Panc1 (cell line): ENCODE data around the gene CCDC112. TPM values are rescaled to one million over a fixed set of nuclear protein-coding genes. Genes with fewer than 3 reads are reported as not detected.

Experiments
- ATAC-seq: fragments of 200-7000 bp; cut with Tn5 transposase; 2 replicates; pipeline ENCODE4 v1.9.1; 2020; ENCODE audit warnings: mild to moderate bottlenecking, moderate library complexity
- BruUV-seq: library from RNA; stranded (reverse); fragments of 400-500 nt; replicated peaks from 2 replicates; lab custom pipeline; 2021; lab: Mats Ljungman, UMichigan
- CTCF ChIA-PET: fragments of 300-600 bp; sonication (Branson Sonifier 250); formaldehyde crosslinking; loops from one replicate; lab custom pipeline; 2022; ENCODE audit warnings: antibody characterized with exemption; lab: Charles Lee
- POLR2A ChIA-PET: fragments of 300-600 bp; sonication (Branson Sonifier 250); formaldehyde crosslinking; loops from one replicate; lab custom pipeline; 2022; ENCODE audit warnings: antibody characterized with exemption; lab: Charles Lee
- DNase-seq: peaks from one replicate; pipeline ENCODE4 v3.0.0-alpha.2; 2010; ENCODE audit warnings: low read depth, low spot score
- H3K27ac ChIP-seq: 2 replicates; pipeline ENCODE4 v1.5.1; 2011; ENCODE audit warnings: mild to moderate bottlenecking, low read length, inconsistent platforms
- H3K27me3 ChIP-seq: fragments of 200-500 bp; sonication (Bioruptor generic); 2 replicates; pipeline ENCODE4 v1.6.0; 2014; ENCODE audit warnings: low read length, inconsistent platforms; ENCODE audit not compliant: control insufficient read depth, insufficient read depth
- H3K36me3 ChIP-seq: fragments of 200-500 bp; sonication (Bioruptor generic); 2 replicates; pipeline ENCODE4 v1.5.1; 2014; ENCODE audit warnings: inconsistent platforms, mild to moderate bottlenecking, low read length, moderate library complexity; ENCODE audit not compliant: control insufficient read depth, insufficient read depth
- H3K4me1 ChIP-seq: 2 replicates; pipeline ENCODE4 v1.5.1; 2011; ENCODE audit warnings: inconsistent platforms, mild to moderate bottlenecking, low read length, moderate library complexity; ENCODE audit not compliant: control insufficient read depth, insufficient read depth
- H3K4me3 ChIP-seq, 2 experiments: 2 replicates each; pipeline ENCODE4 v1.5.1; 2011 to 2012; ENCODE audit warnings: low read depth in 2 of 2, low read length in 2 of 2, mild to moderate bottlenecking in 2 of 2, inconsistent platforms in 1 of 2, moderate library complexity in 1 of 2
- H3K9me3 ChIP-seq: fragments of 200-500 bp; sonication (Bioruptor generic); 2 replicates; pipeline ENCODE4 v1.5.1; 2014; ENCODE audit warnings: low read depth, mild to moderate bottlenecking, inconsistent platforms, low read length, moderate library complexity; ENCODE audit not compliant: control insufficient read depth, insufficient read depth
- CTCF ChIP-seq: fragments of 450-650 bp; IDR thresholded peaks from 2 replicates; pipeline ENCODE4 v1.5.1; 2017; ENCODE audit warnings: mild to moderate bottlenecking
- POLR2AphosphoS5 ChIP-seq: IDR thresholded peaks from 2 replicates; pipeline ENCODE4 v1.6.1; 2012; ENCODE audit warnings: mild to moderate bottlenecking, low read depth, low read length, moderate library complexity
- SIN3A ChIP-seq: IDR thresholded peaks from 2 replicates; pipeline ENCODE4 v1.6.1; 2012; ENCODE audit warnings: low read depth, mild to moderate bottlenecking, low read length, moderate library complexity, borderline replicate concordance; ENCODE audit not compliant: insufficient read depth
- TCF7L2 ChIP-seq: IDR thresholded peaks from 2 replicates; pipeline ENCODE4 v1.6.1; 2011; ENCODE audit warnings: mild to moderate bottlenecking, low read depth, low read length, inconsistent platforms
- in situ Hi-C: cut with HindIII; loops from 2 replicates; pipeline ENCODE4 v1.10.0; 2016; ENCODE audit warnings: low sequenced_read_pairs, low pct_unique_long_range_greater_than_20kb
- intact Hi-C: fragments of 100-400 bp; cut with micrococcal nuclease; formaldehyde crosslinking; loops from one replicate; pipeline ENCODE4 v1.10.0; 2022; ENCODE audit not compliant: unreplicated experiment
- total RNA-seq: library from RNA; stranded (reverse); gene quantifications from one replicate; pipeline ENCODE4 v1.2.1, GENCODE V29; 2021; ENCODE audit not compliant: unreplicated experiment
- TF ChIP-seq, protein P1 (sequence below), 2 experiments: IDR thresholded peaks; 2 replicates each; pipeline ENCODE4 v1.6.1; 2011 to 2012; ENCODE audit warnings: low read depth in 2 of 2, control low read depth in 1 of 2, low read length in 1 of 2, mild to moderate bottlenecking in 1 of 2, moderate library complexity in 1 of 2; ENCODE audit not compliant: insufficient read depth in 1 of 2

CCDC112 gene
- total RNA-seq, 1 experiment from 2014 or later: 5.6 TPM

DNA sequence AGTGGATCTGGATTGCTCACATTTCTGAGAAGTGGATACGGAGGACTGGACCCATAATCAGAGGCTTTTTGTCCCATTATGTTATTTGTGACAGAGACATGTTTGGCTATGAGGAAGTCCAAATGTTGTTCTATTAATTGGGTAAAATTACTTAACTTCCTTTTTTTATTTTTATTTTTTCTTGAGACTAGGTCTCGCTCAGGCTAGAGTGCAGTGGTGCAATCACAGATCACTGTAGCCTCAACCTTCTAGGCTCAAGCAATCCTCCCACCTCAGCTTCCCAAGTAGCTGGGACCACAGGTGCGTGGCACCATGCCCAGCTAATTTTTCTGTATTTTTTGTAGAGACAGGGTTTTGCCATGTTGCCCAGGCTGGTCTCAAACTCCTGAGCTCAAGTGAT, 21.9 kb downstream of the CCDC112 start:
- POLR2A ChIA-PET: no interaction called here
- in situ Hi-C loops: no loop called here

DNA sequence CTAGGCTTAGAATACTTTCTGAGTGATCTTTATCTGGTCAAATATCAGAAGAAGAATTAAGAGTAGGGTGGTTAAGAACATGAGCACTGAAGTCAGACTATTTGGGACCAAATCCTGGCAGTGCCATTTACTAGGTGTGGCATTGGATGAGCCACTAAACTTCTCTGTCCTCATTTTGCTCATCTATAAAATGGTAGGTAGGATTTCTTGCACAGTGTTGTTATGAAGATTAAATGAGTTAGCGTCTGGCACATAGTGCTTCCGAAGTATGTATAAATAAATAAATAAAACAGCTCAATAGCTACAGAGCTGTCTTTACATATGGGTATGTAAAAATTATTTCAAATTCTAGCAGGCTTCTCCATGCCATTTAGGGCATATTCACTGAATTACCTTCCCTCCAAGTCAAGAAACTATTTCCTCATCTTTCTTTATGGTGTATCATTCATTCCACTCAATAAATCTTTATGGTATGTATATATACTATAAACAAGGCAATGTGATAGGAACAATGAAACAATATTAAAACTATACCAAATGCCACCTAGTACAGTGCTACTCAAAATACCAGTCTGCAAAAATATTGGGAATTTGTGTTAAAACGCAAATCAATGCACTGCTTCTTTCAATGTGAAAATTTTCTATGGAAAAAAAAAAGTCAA, 24.0 kb downstream of the CCDC112 start:
- H3K9me3 ChIP-seq: no peaks in the 10 kb centered on the region
- peaks cover 2% of the 10 kb centered on the region; the same call in 1 of the 2 replicates for H3K36me3 ChIP-seq
- no peak overlapping the region for H3K27ac ChIP-seq
- H3K4me3 ChIP-seq: no peak overlapping the region
- POLR2A ChIA-PET: no interaction called here
- DNase-seq: no peak
- CTCF ChIA-PET: no interaction called here
- H3K4me1 ChIP-seq: no peaks in the 10 kb centered on the region
- no peak for ATAC-seq
- no peaks in the 10 kb centered on the region for H3K27me3 ChIP-seq
- TF ChIP-seq CTCF (no peak), SIN3A (no peak), POLR2AphosphoS5 (no peak)
- TF ChIP-seq, protein P1, sequence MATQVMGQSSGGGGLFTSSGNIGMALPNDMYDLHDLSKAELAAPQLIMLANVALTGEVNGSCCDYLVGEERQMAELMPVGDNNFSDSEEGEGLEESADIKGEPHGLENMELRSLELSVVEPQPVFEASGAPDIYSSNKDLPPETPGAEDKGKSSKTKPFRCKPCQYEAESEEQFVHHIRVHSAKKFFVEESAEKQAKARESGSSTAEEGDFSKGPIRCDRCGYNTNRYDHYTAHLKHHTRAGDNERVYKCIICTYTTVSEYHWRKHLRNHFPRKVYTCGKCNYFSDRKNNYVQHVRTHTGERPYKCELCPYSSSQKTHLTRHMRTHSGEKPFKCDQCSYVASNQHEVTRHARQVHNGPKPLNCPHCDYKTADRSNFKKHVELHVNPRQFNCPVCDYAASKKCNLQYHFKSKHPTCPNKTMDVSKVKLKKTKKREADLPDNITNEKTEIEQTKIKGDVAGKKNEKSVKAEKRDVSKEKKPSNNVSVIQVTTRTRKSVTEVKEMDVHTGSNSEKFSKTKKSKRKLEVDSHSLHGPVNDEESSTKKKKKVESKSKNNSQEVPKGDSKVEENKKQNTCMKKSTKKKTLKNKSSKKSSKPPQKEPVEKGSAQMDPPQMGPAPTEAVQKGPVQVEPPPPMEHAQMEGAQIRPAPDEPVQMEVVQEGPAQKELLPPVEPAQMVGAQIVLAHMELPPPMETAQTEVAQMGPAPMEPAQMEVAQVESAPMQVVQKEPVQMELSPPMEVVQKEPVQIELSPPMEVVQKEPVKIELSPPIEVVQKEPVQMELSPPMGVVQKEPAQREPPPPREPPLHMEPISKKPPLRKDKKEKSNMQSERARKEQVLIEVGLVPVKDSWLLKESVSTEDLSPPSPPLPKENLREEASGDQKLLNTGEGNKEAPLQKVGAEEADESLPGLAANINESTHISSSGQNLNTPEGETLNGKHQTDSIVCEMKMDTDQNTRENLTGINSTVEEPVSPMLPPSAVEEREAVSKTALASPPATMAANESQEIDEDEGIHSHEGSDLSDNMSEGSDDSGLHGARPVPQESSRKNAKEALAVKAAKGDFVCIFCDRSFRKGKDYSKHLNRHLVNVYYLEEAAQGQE (IDR thresholded peaks at IDR 0.05; ENCODE audit: insufficient read depth in 1 of 2, low read depth in 2 of 2, low read length in 1 of 2): no peak
- BruUV-seq: no TSS peak
- in situ Hi-C loops: no loop called here
- intact Hi-C loops: no loop called here

More for the DNA sequence above, 21.9 kb downstream of the CCDC112 start:
- ATAC-seq (no peak), DNase-seq (no peak)
- intact Hi-C loops: no loop called here
- Histone ChIP-seq H3K4me3 (no peak overlapping the region), H3K9me3 (no peaks in the 10 kb centered on the region), H3K4me1 (no peaks in the 10 kb centered on the region), H3K36me3 (peaks cover 2% of the 10 kb centered on the region; the same call in 1 of the 2 replicates), H3K27ac (no peak overlapping the region), H3K27me3 (no peaks in the 10 kb centered on the region)
- no TSS peak for BruUV-seq
- CTCF ChIA-PET: no interaction called here
- TF ChIP-seq, protein P1 (IDR thresholded peaks at IDR 0.05; ENCODE audit: insufficient read depth in 1 of 2, low read depth in 2 of 2, low read length in 1 of 2): no peak
- TF ChIP-seq TCF7L2: no peak
- no peak for TF ChIP-seq POLR2AphosphoS5
- TF ChIP-seq SIN3A: no peak
- TF ChIP-seq CTCF: no peak
